AG09319 (cell line): Measurements from ENCODE around the gene OTUB2.

Experiments
- DNase-seq: peaks from one replicate; pipeline ENCODE4 v3.0.0-alpha.2; 2010; ENCODE audit warnings: low read depth; ENCODE audit errors: extremely low read depth
- CTCF ChIP-seq: IDR thresholded peaks from 2 replicates; pipeline ENCODE4 v1.5.1; 2011; ENCODE audit warnings: low read depth, mild to moderate bottlenecking, inconsistent platforms, low read length, moderate library complexity

Gene OTUB2

GRCh38 chr14:94075008-94075407, 48.9 kb downstream of the OTUB2 start:
- DNase-seq: no peak
- no peak for TF ChIP-seq CTCF

- no peak for TF ChIP-seq CTCF
- no peak for DNase-seq
Observed at GRCh38 chr14:94077111-94077821, 51.1 kb downstream of the OTUB2 start.

GRCh38 chr14:94077823-94078222, 51.7 kb downstream of the OTUB2 start:
- DNase-seq: no peak
- no peak for TF ChIP-seq CTCF

- TF ChIP-seq CTCF: no peak
- DNase-seq: no peak
Observed at GRCh38 chr14:94079891-94080620, 53.9 kb downstream of the OTUB2 start.

- DNase-seq: peak; percentile 85
- no peak for TF ChIP-seq CTCF
Observed at GRCh38 chr14:94080621-94081385, 54.7 kb downstream of the OTUB2 start, which contains the start of the genes DDX24 and IFI27L1. TSS of gene DDX24 (minus strand) at chr14:94081202. CDS start at chr14:94079742, 1,460 bp downstream. TSS of gene IFI27L1 (plus strand) at chr14:94081310. CDS start at chr14:94096938, 15,628 bp downstream.

GRCh38 chr14:94081386-94081820, 55.3 kb downstream of the OTUB2 start:
- DNase-seq: no peak
- no peak for TF ChIP-seq CTCF
